ENCODE measurements around the gene ABHD14A. TPM values are rescaled to one million over a fixed set of nuclear protein-coding genes. Genes with fewer than 3 reads are reported as not detected.

The ABHD14A gene
- polyA plus RNA-seq (6.9 to 10.6 TPM (median 7.5 TPM) in 3 replicates), polyA minus RNA-seq (3.0 to 10.1 TPM (median 4.1 TPM) in 3 replicates)
- polyA plus RNA-seq (2011; ENCODE audit: low read depth) = not detected
- 7.1 and 12.4 TPM in 2 replicates for polyA plus RNA-seq (2011; cell fraction: cytosol; rRNA removed)
- 4.0 and 5.9 TPM in 2 replicates for polyA plus RNA-seq (2011; cell fraction: nucleus; rRNA removed)
- 2.2 and 8.6 TPM in 2 replicates for polyA plus RNA-seq (2012; ENCODE audit: low replicate concordance)
- polyA minus RNA-seq (2011; cell fraction: cytosol; rRNA and poly(A)+ RNA removed) = 10.0 TPM
- polyA minus RNA-seq (2011; cell fraction: nucleus; rRNA and poly(A)+ RNA removed) = 0.62 and 2.7 TPM in 2 replicates

- peak within 1 kb of the TSS; percentile 78 for H3K27ac ChIP-seq (ENCODE audit: control insufficient read depth, insufficient read depth, low read length)
- H2AFZ ChIP-seq (ENCODE audit: control insufficient read depth, low read length) = peak within 1 kb of the TSS; percentile 80
- no peaks in the 10 kb centered on the region for H3K36me3 ChIP-seq (ENCODE audit: control insufficient read depth in 2 of 2, extremely low read depth in 1 of 2, insufficient read depth in 2 of 2, low read length in 2 of 2)
- FAIRE-seq (peak; percentile 17), DNase-seq (ENCODE audit: low read depth, low spot score) (peak; percentile 36)
- no peaks in the 10 kb centered on the region for H3K9me3 ChIP-seq (ENCODE audit: control insufficient read depth, low read depth, low read length)
- dilution Hi-C loops (cut with MboI; ENCODE audit: extremely low pct_ligation_motif_present, low sequenced_read_pairs) = no loop called here
- peaks cover 46% of the 10 kb centered on the region for H3K4me1 ChIP-seq (ENCODE audit: control insufficient read depth, extremely low read depth, insufficient read depth, low read length)
- no peaks in the 10 kb centered on the region for H3K9me1 ChIP-seq (ENCODE audit: control insufficient read depth, extremely low read depth, insufficient read depth, low read length)
- peaks cover 4% of the 10 kb centered on the region for H3K79me2 ChIP-seq (ENCODE audit: control insufficient read depth, insufficient read depth, low read length)
- H3K4me3 ChIP-seq (ENCODE audit: control insufficient read depth in 2 of 3, extremely low read depth in 1 of 3, insufficient read depth in 2 of 3, low read depth in 1 of 3, low read length in 3 of 3) = peak within 1 kb of the TSS; percentile 68 to 94 (median 91)
- H3K4me2 ChIP-seq (ENCODE audit: control insufficient read depth, extremely low read depth, insufficient read depth, low read depth, low read length) = peak within 1 kb of the TSS; percentile 97
- no peaks in the 10 kb centered on the region for H3K27me3 ChIP-seq (ENCODE audit: control insufficient read depth, extremely low read depth, insufficient read depth, low read length)
- no peaks in the 10 kb centered on the region for H4K20me1 ChIP-seq (ENCODE audit: control insufficient read depth, extremely low read depth, insufficient read depth, low read length)
- TF ChIP-seq EZH2 (IDR thresholded peaks at IDR 0.05; ENCODE audit: low read length) = no peak
- TF ChIP-seq, protein P1, sequence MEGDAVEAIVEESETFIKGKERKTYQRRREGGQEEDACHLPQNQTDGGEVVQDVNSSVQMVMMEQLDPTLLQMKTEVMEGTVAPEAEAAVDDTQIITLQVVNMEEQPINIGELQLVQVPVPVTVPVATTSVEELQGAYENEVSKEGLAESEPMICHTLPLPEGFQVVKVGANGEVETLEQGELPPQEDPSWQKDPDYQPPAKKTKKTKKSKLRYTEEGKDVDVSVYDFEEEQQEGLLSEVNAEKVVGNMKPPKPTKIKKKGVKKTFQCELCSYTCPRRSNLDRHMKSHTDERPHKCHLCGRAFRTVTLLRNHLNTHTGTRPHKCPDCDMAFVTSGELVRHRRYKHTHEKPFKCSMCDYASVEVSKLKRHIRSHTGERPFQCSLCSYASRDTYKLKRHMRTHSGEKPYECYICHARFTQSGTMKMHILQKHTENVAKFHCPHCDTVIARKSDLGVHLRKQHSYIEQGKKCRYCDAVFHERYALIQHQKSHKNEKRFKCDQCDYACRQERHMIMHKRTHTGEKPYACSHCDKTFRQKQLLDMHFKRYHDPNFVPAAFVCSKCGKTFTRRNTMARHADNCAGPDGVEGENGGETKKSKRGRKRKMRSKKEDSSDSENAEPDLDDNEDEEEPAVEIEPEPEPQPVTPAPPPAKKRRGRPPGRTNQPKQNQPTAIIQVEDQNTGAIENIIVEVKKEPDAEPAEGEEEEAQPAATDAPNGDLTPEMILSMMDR (optimal IDR thresholded peaks at IDR 0.05 in 1 of 3, IDR thresholded peaks at IDR 0.05 in 1 of 3, conservative IDR thresholded peaks at IDR 0.05 in 1 of 3; ENCODE audit: extremely low read depth in 1 of 3, insufficient read depth in 2 of 3, low read length in 3 of 3) = no peak
- H3K9ac ChIP-seq (ENCODE audit: control insufficient read depth, extremely low read depth, insufficient read depth, low read length) = peak within 1 kb of the TSS; percentile 91
These were observed at the start of gene ABHD14A for GRCh38 chr3:51974963-51975851. Gene ABHD14A, plus strand, starts transcription at chr3:51975064. Its CDS starts 72 bp downstream, at chr3:51975136.

- H3K27me3 ChIP-seq (ENCODE audit: control insufficient read depth, extremely low read depth, insufficient read depth, low read length) = no peaks in the 10 kb centered on the region
- no peak overlapping the region for H2AFZ ChIP-seq (ENCODE audit: control insufficient read depth, low read length)
- no peaks in the 10 kb centered on the region for H3K79me2 ChIP-seq (ENCODE audit: control insufficient read depth, insufficient read depth, low read length)
- FAIRE-seq (no peak), DNase-seq (ENCODE audit: low read depth, low spot score) (no peak)
- dilution Hi-C loops (cut with MboI; ENCODE audit: extremely low pct_ligation_motif_present, low sequenced_read_pairs) = no loop called here
- H3K4me2 ChIP-seq (ENCODE audit: control insufficient read depth, extremely low read depth, insufficient read depth, low read depth, low read length) = no peak overlapping the region
- no peaks in the 10 kb centered on the region for H3K9me3 ChIP-seq (ENCODE audit: control insufficient read depth, low read depth, low read length)
- peaks cover 4% of the 10 kb centered on the region for H4K20me1 ChIP-seq (ENCODE audit: control insufficient read depth, extremely low read depth, insufficient read depth, low read length)
- H3K4me3 ChIP-seq (ENCODE audit: control insufficient read depth in 2 of 3, extremely low read depth in 1 of 3, insufficient read depth in 2 of 3, low read depth in 1 of 3, low read length in 3 of 3) = no peak overlapping the region
- no peak overlapping the region for H3K27ac ChIP-seq (ENCODE audit: control insufficient read depth, insufficient read depth, low read length)
- H3K9ac ChIP-seq (ENCODE audit: control insufficient read depth, extremely low read depth, insufficient read depth, low read length) = no peak overlapping the region
- TF ChIP-seq EZH2 (IDR thresholded peaks at IDR 0.05; ENCODE audit: low read length) = no peak
- TF ChIP-seq, protein P1 (optimal IDR thresholded peaks at IDR 0.05 in 1 of 3, IDR thresholded peaks at IDR 0.05 in 1 of 3, conservative IDR thresholded peaks at IDR 0.05 in 1 of 3; ENCODE audit: extremely low read depth in 1 of 3, insufficient read depth in 2 of 3, low read length in 3 of 3) = no peak
- no peaks in the 10 kb centered on the region for H3K4me1 ChIP-seq (ENCODE audit: control insufficient read depth, extremely low read depth, insufficient read depth, low read length)
- H3K9me1 ChIP-seq (ENCODE audit: control insufficient read depth, extremely low read depth, insufficient read depth, low read length) = no peaks in the 10 kb centered on the region
- H3K36me3 ChIP-seq (ENCODE audit: control insufficient read depth in 2 of 2, extremely low read depth in 1 of 2, insufficient read depth in 2 of 2, low read length in 2 of 2) = peaks cover 0 to 4% of the 10 kb centered on the region in 2 experiments
These were observed 47.5 kb upstream of the ABHD14A start for GRCh38 chr3:51927061-51927977.

Measured in keratinocyte (primary cell).